Adrenal gland (tissue), 12 donors: ENCODE data around the gene TMEM72. TPM values are rescaled to one million over a fixed set of nuclear protein-coding genes. Genes with fewer than 3 reads are reported as not detected.

Experiments used
- DNase-seq, 7 donors: peaks; one replicate each; pipeline ENCODE4 v3.0.0-alpha.2; 2019 to 2020
- H3K27ac ChIP-seq, 5 donors: fragments of 200-600 bp; sonication (generic) in 4 of 5; 1 replicate in 3 of 5; 2 replicates in 2 of 5; pipeline versions ENCODE4 v1.5.1 to v1.8.0; 2016 to 2020; ENCODE audit warnings: mild to moderate bottlenecking in 1 of 5
- H3K27me3 ChIP-seq: fragments of 200-600 bp; 2 replicates; pipeline ENCODE4 v1.8.0; 2021
- H3K36me3 ChIP-seq, 2 donors: fragments of 200-600 bp; replicated peaks in 1 of 2; 1 replicate in 1 of 2; 2 replicates in 1 of 2; pipeline versions ENCODE4 v1.5.1 to v1.8.0; 2018 to 2022
- H3K4me1 ChIP-seq, 2 donors: fragments of 200-600 bp; replicated peaks in 1 of 2; 1 replicate in 1 of 2; 2 replicates in 1 of 2; pipeline versions ENCODE4 v1.5.1 to v1.8.0; 2018 to 2021
- H3K4me3 ChIP-seq, 4 donors: fragments of 200-600 bp; sonication (generic) in 3 of 4; one replicate each; pipeline ENCODE4 v1.5.1; 2016 to 2018
- H3K9me3 ChIP-seq, 3 donors: fragments of 200-600 bp; sonication (generic) in 1 of 3; replicated peaks in 1 of 3; 1 replicate in 2 of 3; 2 replicates in 1 of 3; pipeline versions ENCODE4 v1.5.1 to v1.8.0; 2016 to 2021
- CTCF ChIP-seq, 6 experiments: fragments of 450-650 bp in 4 of 6; fragments of 200-600 bp in 2 of 6; sonication (generic) in 1 of 6; IDR thresholded peaks; 1 replicate in 5 of 6; 2 replicates in 1 of 6; pipeline versions ENCODE4 v1.5.1 to v1.8.0; 2016 to 2021; ENCODE audit warnings: antibody characterized with exemption in 6 of 6, mild to moderate bottlenecking in 2 of 6, moderate library complexity in 1 of 6
- POLR2A ChIP-seq, 2 donors: fragments of 450-650 bp; IDR thresholded peaks; one replicate each; pipeline ENCODE4 v1.6.1; 2017; ENCODE audit warnings: antibody characterized with exemption in 2 of 2, mild to moderate bottlenecking in 2 of 2, moderate library complexity in 1 of 2
- WGBS, 4 donors: extraction: QIAGEN DNeasy Blood & Tissue Kit in 2 of 4; methylation state at CpG; one replicate each; pipeline versions ENCODE4 v1.1.5 to v1.1.7; 2013 to 2017; 5-methylcytosine and 5-hydroxymethylcytosine counted together
- intact Hi-C, 2 donors: fragments of 100-400 bp; cut with DNase I; formaldehyde crosslinking; loops; one replicate each; pipeline versions ENCODE4 v1.14.1 to v1.15.0; 2022 to 2023
- polyA plus RNA-seq, 3 donors: library from polyadenylated mRNA; stranded (reverse); fragments of 200-250 nt in 2 of 3; fragments of 350-450 nt in 1 of 3; fragmentation: Illumina TruSeq in 1 of 3; extraction: RNeasy Lipid Tissue Mini Kit (QIAGEN cat#74804) in 1 of 3; gene quantifications; one replicate each; pipeline ENCODE4 v1.2.3, GENCODE V29; 2013 to 2014
- total RNA-seq, 9 donors: library from RNA; depleted of rRNA in 4 of 9; stranded (reverse); fragments of >200 nt in 4 of 9; fragments of 120-200 nt in 1 of 9; fragmentation: NEBNext Ultra II Directional in 1 of 9; extraction: Animal tissue kit (Norgen Biotek cat#: 25700) in 1 of 9; gene quantifications; one replicate each; pipeline versions ENCODE4 v1.1.0 to v1.2.4, GENCODE V29; 2013 to 2023
- donor health status: healthy with polysubstance abuse.
- donor health status: Bipolar disorder and iron deficiency.
- donor health status: DM: yes; HTN: yes; CAD: no.
- donor health status: DM: no; HTN: no; CAD: no.
- donor health status: DM: no; HTN: no; CAD: no.
- donor health status: DM: yes; HTN: yes; CAD: no.

Gene TMEM72
- total and polyA plus RNA-seq, 12 donors, result 0.17 TPM; not detected in 11

- Histone ChIP-seq H3K36me3 (peaks cover 0 to 17% of the 10 kb centered on the region in 2 donors), H3K9me3 (no peaks in the 10 kb centered on the region), H3K4me3 (no peak overlapping the region), H3K27me3 (no peaks in the 10 kb centered on the region), H3K27ac (peak overlapping the region; percentile 10 to 83 (median 71)), H3K4me1 (peaks cover 44 to 70% of the 10 kb centered on the region in 2 donors)
- no peak for DNase-seq
- TF ChIP-seq CTCF (IDR thresholded peaks at IDR 0.05) (no peak), POLR2A (IDR thresholded peaks at IDR 0.05) (no peak)
- WGBS, 4 donors, result 70 to 78% (median 76%) methylated on average over 14 of the region's 14 CpGs
- intact Hi-C loops, result no loop called here
These were observed 69.4 kb downstream of the TMEM72 start for GRCh38 chr10:44980309-44981171.

GRCh38 chr10:44981172-44982113 is 70.3 kb downstream of the TMEM72 start:
- peak in 6 of 7 donors; percentile 75 to 83 (median 77) for DNase-seq
- Histone ChIP-seq H3K4me1 (peaks cover 44 to 68% of the 10 kb centered on the region in 2 donors), H3K27ac (peak overlapping the region; percentile 10 to 83 (median 71)), H3K36me3 (peaks cover 0 to 20% of the 10 kb centered on the region in 2 donors), H3K9me3 (no peaks in the 10 kb centered on the region), H3K27me3 (no peaks in the 10 kb centered on the region), H3K4me3 (no peak overlapping the region)
- 57 to 64% (median 59%) methylated on average over 10 to 11 of the region's 11 CpGs for WGBS, 4 donors
- intact Hi-C loops, result no loop called here
- peak in 1 of 2 donors; percentile 39 for TF ChIP-seq POLR2A (IDR thresholded peaks at IDR 0.05)
- no peak for TF ChIP-seq CTCF (IDR thresholded peaks at IDR 0.05)

GRCh38 chr10:44982114-44982460 is 71.0 kb downstream of the TMEM72 start:
- Histone ChIP-seq H3K36me3 (peaks cover 0 to 17% of the 10 kb centered on the region in 2 donors), H3K4me1 (peaks cover 44 to 62% of the 10 kb centered on the region in 2 donors), H3K27ac (peak overlapping the region in 2 of 5 donors; percentile 71 to 83), H3K27me3 (no peaks in the 10 kb centered on the region), H3K9me3 (no peaks in the 10 kb centered on the region), H3K4me3 (no peak overlapping the region)
- DNase-seq, result no peak
- WGBS, 4 donors, result 77 to 86% (median 83%) methylated on average over 9 of the region's 9 CpGs; no CpG with 5 or more reads in 1 of the 4 donors
- no peak for TF ChIP-seq POLR2A (IDR thresholded peaks at IDR 0.05)
- no peak for TF ChIP-seq CTCF (IDR thresholded peaks at IDR 0.05)
- intact Hi-C loops, result no loop called here

GRCh38 chr10:44982496-44982895 is 71.4 kb downstream of the TMEM72 start:
- Histone ChIP-seq H3K4me1 (peaks cover 41 to 57% of the 10 kb centered on the region in 2 donors), H3K36me3 (peaks cover 0 to 15% of the 10 kb centered on the region in 2 donors), H3K27ac (peak overlapping the region in 2 of 5 donors; percentile 12 to 71), H3K9me3 (no peaks in the 10 kb centered on the region), H3K27me3 (no peaks in the 10 kb centered on the region), H3K4me3 (no peak overlapping the region)
- intact Hi-C loops, result no loop called here
- 94 to 100% (median 96%) methylated on average over 1 to 9 of the region's 9 CpGs for WGBS, 4 donors
- peak in 1 of 7 donors; percentile 15 for DNase-seq
- no peak for TF ChIP-seq POLR2A (IDR thresholded peaks at IDR 0.05)
- TF ChIP-seq CTCF (IDR thresholded peaks at IDR 0.05), result no peak
